AG04449 (cell line): ENCODE data around the gene RPN1.
"Not testable (repeated sequence)": the region's sequence is repeated elsewhere in the genome, so short reads cannot be mapped to it uniquely, and the experiment has no call there.

Source experiments
- CTCF ChIA-PET: fragments of 350-600 bp; formaldehyde crosslinking; extraction: SDS; loops from one replicate; lab custom pipeline; 2021; ENCODE audit warnings: antibody characterized with exemption; lab: Yijun Ruan, JAX
- POLR2A ChIA-PET: fragments of 400-600, 350-600 bp; formaldehyde crosslinking; extraction: SDS; loops from one replicate; lab custom pipeline; 2020; ENCODE audit warnings: antibody characterized with exemption, inconsistent platforms; lab: Yijun Ruan, JAX
- DNase-seq: peaks from one replicate; pipeline ENCODE4 v3.0.0-alpha.2; 2010; ENCODE audit warnings: low read depth, low spot score
- H3K4me3 ChIP-seq: 2 replicates; pipeline ENCODE4 v1.5.1; 2011; ENCODE audit warnings: low read depth, mild to moderate bottlenecking, control low read depth, low read length
- CTCF ChIP-seq: IDR thresholded peaks from one replicate; pipeline ENCODE4 v1.5.1; 2011; ENCODE audit warnings: mild to moderate bottlenecking, moderate library complexity, low read length, control low read depth, inconsistent platforms; ENCODE audit not compliant: insufficient read depth; ENCODE audit errors: missing control alignments

The RPN1 gene

GRCh38 chr3:128655531-128655930 lies 4.9 kb upstream of the RPN1 start:
- ChIA-PET CTCF (interaction anchor here (0.6 to 1.3 kb wide), 3 partner anchors 25 to 139 kb away, joined by 3 to 6 read pairs (median 4); no protein-coding TSS in a partner anchor), POLR2A (no interaction called here)
- no peak for TF ChIP-seq CTCF
- DNase-seq, result no peak
- H3K4me3 ChIP-seq, result no peak overlapping the region

- POLR2A ChIA-PET, DNase-seq, H3K4me3 ChIP-seq: not testable (repeated sequence)
- CTCF ChIA-PET, result interaction anchor here (0.9 to 1.3 kb wide), 4 partner anchors 26 to 141 kb away, joined by 3 to 6 read pairs (median 3); no protein-coding TSS in a partner anchor
These were observed 3.6 kb upstream of the RPN1 start for GRCh38 chr3:128653993-128654805.

- CTCF ChIA-PET, result interaction anchor here (0.9 to 1.0 kb wide), 2 partner anchors 27 to 36 kb away, joined by 3 read pairs; no protein-coding TSS in a partner anchor
- POLR2A ChIA-PET, DNase-seq, H3K4me3 ChIP-seq: not testable (repeated sequence)
These were observed 2.9 kb upstream of the RPN1 start for GRCh38 chr3:128653383-128653992.

GRCh38 chr3:128648940-128649663 lies 1.5 kb downstream of the RPN1 start:
- peak overlapping the region; percentile 100 for H3K4me3 ChIP-seq
- no peak for TF ChIP-seq CTCF
- ChIA-PET POLR2A (no interaction called here), CTCF (interaction anchor here (0.8 to 2.9 kb wide), 9 partner anchors 17 to 197 kb away, joined by 3 to 11 read pairs (median 3); no protein-coding TSS in a partner anchor)
- no peak for DNase-seq

- POLR2A ChIA-PET, result no interaction called here
- no peak for TF ChIP-seq CTCF
- DNase-seq, result no peak
- CTCF ChIA-PET, result interaction anchor here (0.8 to 2.9 kb wide), 4 partner anchors 20 to 197 kb away, joined by 3 to 11 read pairs (median 4); no protein-coding TSS in a partner anchor
- peak overlapping the region; percentile 100 for H3K4me3 ChIP-seq
These were observed 2.2 kb downstream of the RPN1 start for GRCh38 chr3:128648402-128648801.

- no peak overlapping the region for H3K4me3 ChIP-seq
- POLR2A ChIA-PET, result interaction anchor here (1.3 kb wide), 1 partner anchor 232 kb away, joined by 4 read pairs; the partner anchor contains the start of gene ACAD9
- no peak for DNase-seq
- CTCF ChIA-PET, result interaction anchor here (1.2 to 1.6 kb wide), 4 partner anchors 27 to 38 kb away, joined by 3 to 7 read pairs (median 4); no protein-coding TSS in a partner anchor
- no peak for TF ChIP-seq CTCF
These were observed 3.3 kb downstream of the RPN1 start for GRCh38 chr3:128647307-128647706.
